Measurements from ENCODE around the gene FOXN4.

FOXN4 gene

GRCh38 chr12:109258201-109258600 lies 50.9 kb downstream of the FOXN4 start:
- Histone ChIP-seq H3K27ac (replicated peaks) (no peak overlapping the region), H3K27me3 (ENCODE audit: insufficient read depth, poor library complexity, severe bottlenecking) (no peaks in the 10 kb centered on the region), H3K4me3 (replicated peaks; ENCODE audit: insufficient read depth, low read length) (no peak overlapping the region)
- DNase-seq (ENCODE audit: low read depth in 1 of 2, low spot score in 1 of 2) = no peak
- TF ChIP-seq GABPA (IDR thresholded peaks at IDR 0.05; ENCODE audit: low read depth) (no peak), SPI1 (IDR thresholded peaks at IDR 0.05; ENCODE audit: borderline replicate concordance, low read depth) (no peak), REST (IDR thresholded peaks at IDR 0.05; ENCODE audit: insufficient replicate concordance, low read depth) (no peak), CTCF (IDR thresholded peaks at IDR 0.05; ENCODE audit: insufficient read depth, low read length) (no peak), POLR2AphosphoS5 (IDR thresholded peaks at IDR 0.05; ENCODE audit: low read depth) (no peak)

- no peak overlapping the region for H3K27ac ChIP-seq (replicated peaks)
- H3K27me3 ChIP-seq (ENCODE audit: insufficient read depth, poor library complexity, severe bottlenecking) = no peaks in the 10 kb centered on the region
- TF ChIP-seq REST (IDR thresholded peaks at IDR 0.05; ENCODE audit: insufficient replicate concordance, low read depth) (no peak), POLR2AphosphoS5 (IDR thresholded peaks at IDR 0.05; ENCODE audit: low read depth) (no peak), CTCF (IDR thresholded peaks at IDR 0.05; ENCODE audit: insufficient read depth, low read length) (no peak), SPI1 (IDR thresholded peaks at IDR 0.05; ENCODE audit: borderline replicate concordance, low read depth) (no peak), GABPA (IDR thresholded peaks at IDR 0.05; ENCODE audit: low read depth) (no peak)
- no peak for DNase-seq (ENCODE audit: low read depth in 1 of 2, low spot score in 1 of 2)
- no peak overlapping the region for H3K4me3 ChIP-seq (replicated peaks; ENCODE audit: insufficient read depth, low read length)
Observed at GRCh38 chr12:109256011-109256410, 53.1 kb downstream of the FOXN4 start.

- TF ChIP-seq REST (IDR thresholded peaks at IDR 0.05; ENCODE audit: insufficient replicate concordance, low read depth) = no peak
- no peak for TF ChIP-seq SPI1 (IDR thresholded peaks at IDR 0.05; ENCODE audit: borderline replicate concordance, low read depth)
- no peak for TF ChIP-seq POLR2AphosphoS5 (IDR thresholded peaks at IDR 0.05; ENCODE audit: low read depth)
- TF ChIP-seq GABPA (IDR thresholded peaks at IDR 0.05; ENCODE audit: low read depth) = no peak
- Histone ChIP-seq H3K27ac (replicated peaks) (no peak overlapping the region), H3K4me3 (replicated peaks; ENCODE audit: insufficient read depth, low read length) (no peak overlapping the region), H3K27me3 (ENCODE audit: insufficient read depth, poor library complexity, severe bottlenecking) (no peaks in the 10 kb centered on the region)
- DNase-seq (ENCODE audit: low read depth in 1 of 2, low spot score in 1 of 2) = no peak
Observed at GRCh38 chr12:109255377-109255776, 53.7 kb downstream of the FOXN4 start.

All from HL-60 (cell line).